Midbrain (tissue), 1 donor: ENCODE data around the gene ZNF580.

Experiments
- DNase-seq: peaks from one replicate; lab custom pipeline; 2025; lab: John Stamatoyannopoulos, UW

The ZNF580 gene

DNA sequence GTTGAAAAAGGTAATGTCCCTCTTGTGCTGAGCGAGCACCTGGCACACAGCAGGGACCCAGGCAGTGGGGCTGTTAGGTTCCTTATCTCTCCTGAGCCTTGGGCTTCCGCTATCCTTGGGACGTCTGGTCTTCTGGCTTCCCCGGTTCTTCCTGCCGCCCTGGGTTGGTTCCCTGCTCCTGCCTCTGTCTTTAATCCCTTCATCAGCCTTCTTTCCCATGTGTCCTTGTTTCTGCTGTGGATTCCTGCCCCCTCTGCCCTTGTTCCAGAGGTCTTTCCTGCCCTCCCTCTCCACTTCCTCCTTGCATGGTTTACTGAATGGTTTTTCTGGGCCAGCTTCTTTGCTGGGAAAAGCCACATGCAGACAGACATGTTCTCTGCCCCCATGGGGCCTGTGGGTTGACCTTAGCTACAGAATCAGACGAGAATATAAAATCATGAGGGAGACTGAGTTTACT, 36.8 kb downstream of the ZNF580 start:
- DNase-seq = no peak

DNA sequence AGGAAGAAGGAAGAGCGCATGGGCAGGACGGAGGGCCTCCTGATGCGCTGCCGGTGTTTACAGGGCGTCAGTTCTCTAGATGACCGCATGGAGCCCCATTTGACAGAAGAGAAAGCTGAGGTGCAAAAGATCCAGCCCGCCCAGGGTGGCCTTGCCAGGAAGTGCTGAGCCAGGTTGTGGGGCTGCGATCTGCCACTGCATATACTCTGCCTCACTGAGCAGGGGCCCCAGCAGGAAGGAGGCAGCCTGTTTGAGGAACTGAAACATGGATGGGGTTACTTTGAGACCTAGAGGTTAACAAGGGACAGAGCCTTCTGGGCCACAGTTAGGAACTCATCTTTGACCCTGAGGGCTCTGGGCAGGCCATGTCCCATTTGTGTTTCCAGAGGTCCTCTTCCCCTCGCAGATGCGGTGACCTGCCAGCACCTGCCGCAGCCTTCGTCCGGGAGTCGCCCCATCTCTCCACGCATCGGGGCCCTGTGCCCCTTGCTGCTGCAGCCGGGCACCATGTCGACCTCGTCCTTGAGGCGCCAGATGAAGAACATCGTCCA, 37.4 kb downstream of the ZNF580 start:
- DNase-seq = peak; percentile 37

DNA sequence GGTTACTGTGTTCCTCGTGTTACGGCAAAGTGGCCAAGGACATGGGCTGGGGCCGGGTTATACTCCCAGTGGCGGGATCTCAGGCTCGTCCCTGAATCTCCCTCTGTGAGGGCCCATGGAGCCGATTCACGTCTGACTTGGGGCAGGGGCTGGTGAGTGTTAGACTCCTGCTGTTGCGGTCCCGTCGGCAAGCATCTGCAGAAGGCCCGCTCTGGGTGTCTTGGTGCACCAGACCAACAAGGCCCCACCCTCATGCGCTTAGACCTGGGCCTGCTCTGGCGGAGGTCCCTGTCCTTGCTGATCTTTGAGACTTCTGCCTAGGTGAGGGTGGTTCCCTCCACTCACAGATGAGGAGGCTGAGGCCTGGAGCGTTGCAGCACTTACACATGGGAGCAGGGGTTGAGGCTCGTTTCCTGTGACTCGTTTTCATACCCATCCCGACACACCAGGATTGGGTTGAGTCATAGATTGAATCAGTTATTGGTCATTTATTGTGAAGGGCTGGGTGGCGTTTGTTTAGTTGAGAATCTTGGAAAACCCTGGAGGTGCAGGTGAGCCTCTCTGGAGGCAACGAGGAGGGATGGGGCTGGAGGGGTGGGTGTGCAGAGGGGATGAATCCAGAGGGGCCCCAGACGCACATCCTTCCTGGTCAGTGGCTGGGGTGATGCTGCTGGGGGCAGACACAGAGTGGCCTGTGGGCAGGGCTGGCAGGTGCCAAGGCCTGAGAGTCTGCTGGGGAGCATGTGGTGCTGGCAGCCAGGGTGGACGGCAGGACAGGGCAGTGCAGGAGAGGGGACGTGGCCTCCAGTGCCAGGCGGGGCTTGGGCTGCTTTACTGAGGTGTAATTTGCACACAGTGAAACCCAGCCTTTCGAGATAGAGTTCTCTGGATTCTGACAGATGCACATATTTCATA, 38.8 kb downstream of the ZNF580 start:
- DNase-seq = no peak

DNA sequence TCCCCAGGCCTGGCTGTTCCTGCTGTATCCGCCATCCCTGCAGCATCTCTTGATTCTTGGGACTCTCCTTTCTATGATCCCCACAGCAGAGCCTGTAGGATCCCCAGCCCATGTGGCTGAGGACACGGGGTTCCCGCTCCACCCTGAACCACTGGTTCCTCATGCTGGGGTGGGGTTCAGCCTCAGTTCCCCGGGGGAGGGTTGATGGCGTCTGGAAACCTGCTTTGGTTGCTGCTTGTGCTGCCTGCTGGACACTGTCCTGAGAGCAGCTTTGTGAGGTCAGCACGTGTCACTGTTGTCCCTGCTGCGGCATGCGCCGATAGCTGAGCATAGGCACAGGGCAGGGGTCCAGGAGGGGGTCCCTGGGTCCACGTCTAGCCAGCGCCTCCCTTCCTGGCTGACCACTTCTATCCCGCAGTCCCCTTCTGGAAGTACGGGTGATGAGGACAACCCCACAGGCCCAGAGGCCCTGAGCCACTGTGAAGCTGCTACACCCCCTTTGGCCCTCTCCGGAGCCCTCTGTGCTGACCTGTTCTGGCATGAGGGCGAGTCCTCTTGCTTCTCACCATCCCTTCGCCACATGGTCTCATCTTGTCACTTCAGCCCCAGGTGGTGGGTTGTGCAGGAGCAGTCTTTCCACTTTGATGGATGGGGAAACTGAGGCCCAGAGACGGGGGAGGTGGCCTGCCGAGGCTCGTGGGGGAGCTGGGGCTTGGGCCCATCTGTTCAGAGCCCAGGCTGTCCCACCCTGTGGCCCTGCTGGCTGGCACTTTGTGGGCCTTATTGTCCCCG, 39.7 kb downstream of the ZNF580 start:
- DNase-seq = no peak

DNA sequence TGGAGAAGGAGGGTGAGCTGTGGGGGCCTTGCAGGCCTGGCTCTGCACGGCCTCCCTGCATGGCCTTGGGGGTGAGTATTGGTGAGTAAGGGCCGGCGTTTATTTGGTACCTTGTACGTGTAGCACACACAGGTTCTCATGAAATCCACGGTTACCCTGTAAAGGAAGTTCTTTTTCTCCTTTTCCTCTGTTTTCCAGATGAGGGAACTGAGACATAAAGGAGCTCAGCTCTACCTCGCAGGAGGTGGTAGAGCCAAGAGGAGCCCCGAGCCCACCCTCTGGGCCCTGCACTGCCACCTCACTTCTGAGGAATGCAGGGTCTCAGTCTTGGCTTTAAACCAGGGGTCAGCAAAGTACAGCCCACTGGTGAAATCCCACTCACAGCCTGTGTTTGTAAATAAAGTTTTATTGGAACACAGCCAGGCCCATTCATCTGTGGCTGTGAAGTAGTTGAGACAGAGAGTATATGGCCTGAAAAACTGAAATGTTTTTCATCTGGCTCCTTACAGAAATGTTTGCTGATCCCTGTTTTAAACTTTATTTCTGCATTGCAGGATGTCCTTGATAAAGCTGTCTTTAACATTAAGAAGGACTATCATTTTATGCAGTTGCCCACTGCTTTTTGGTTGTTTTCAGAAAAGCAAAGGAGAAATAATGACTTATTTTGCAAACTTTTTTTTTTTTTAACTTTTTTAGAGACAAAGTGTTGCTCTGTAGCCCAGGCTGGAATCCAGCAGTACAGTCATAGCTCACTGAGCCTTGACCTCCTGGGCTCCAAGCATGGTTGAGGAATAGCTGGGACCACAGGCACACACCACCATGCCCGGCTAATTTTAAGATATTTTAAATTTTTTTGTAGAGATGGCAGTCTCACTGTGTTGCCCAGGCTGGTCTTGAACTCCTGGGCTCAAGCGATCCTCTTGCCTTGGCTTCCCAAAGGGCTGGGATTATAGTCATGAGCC, 40.6 kb downstream of the ZNF580 start:
- DNase-seq = no peak

DNA sequence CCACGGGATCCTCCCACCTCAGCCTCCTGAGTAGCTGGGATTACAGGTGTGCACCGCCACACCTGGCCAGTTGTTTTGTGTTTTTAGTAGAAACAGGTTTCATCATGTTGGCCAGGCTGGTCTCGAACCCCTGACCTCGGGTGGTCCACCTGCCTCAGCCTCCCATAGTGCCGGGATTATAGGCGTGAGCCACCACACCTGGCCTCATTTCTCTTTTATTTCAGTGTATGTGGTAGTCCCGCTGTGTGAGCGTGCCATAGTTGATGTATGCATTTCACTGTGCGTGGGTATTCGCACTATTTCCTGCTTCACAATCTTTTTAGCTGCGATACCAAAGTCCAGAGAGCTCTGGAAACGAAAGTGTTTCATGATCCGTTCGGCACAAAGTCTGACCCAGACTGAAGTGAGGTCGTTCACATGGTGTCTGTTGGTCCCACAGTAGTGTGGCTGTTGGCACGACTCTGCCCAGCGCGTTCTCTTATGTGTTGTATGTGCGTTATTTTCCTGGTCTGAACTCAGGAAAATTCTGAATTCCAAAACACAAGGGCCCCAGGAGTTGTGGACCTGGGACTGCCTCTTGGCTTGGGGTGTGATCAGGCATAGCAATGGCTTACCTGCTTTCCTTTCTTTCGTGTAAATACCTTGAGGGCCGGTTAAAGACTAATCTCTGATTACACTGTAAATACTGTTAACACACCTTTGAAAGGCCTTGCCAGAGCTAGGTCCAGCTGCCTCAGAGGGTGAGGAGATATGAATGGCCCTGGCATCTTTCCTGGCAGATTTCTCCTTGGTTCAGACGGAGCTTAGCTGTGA, 42.9 kb downstream of the ZNF580 start:
- no peak for DNase-seq

DNA sequence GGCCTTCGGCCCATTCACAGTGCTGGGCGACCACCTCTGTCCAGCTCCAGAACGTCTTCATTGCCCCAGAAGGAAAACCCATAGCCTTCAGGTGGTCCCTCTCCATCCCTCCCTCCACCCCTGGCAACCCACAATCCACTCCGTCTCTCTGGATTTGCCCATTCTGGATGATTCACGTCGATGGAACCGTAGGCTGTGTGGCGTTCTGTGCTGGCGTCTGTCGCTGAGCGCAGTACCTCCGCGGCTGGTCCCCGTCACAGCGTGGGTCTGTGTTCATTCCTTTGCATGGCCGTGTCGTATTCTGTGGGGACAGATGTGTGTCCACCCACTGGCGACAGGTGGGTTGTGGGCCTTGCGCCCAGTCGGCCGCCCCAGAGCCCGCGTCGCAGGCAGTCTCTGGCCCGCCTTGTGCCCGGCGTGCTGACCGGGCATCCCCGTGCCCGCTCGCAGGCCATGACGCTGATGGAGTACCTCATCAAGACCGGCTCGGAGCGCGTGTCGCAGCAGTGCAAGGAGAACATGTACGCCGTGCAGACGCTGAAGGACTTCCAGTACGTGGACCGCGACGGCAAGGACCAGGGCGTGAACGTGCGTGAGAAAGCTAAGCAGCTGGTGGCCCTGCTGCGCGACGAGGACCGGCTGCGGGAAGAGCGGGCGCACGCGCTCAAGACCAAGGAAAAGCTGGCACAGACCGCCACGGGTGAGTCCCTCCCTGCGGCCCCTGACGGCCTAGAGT, 44.3 kb downstream of the ZNF580 start:
- DNase-seq = no peak

DNA sequence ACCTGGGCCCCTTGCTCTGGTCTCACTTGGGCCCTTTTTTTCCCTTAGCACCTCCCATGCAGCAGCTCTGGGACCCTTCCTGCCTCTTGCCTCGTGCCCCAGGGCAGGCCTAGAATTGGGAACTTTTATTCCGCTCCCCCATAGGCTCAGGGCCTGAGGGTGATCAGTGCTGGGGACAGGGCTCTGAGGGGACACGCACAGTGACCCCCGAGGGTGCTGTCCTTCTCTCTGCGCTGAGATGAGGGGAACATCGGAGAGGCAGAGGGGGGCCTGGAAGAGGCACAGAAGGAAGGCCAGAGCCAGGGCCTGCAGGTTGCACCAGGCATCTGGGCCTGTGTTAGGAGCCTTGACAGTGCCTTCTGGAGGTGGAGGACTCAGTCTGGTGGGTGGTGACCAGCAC, 45.0 kb downstream of the ZNF580 start:
- no peak for DNase-seq

DNA sequence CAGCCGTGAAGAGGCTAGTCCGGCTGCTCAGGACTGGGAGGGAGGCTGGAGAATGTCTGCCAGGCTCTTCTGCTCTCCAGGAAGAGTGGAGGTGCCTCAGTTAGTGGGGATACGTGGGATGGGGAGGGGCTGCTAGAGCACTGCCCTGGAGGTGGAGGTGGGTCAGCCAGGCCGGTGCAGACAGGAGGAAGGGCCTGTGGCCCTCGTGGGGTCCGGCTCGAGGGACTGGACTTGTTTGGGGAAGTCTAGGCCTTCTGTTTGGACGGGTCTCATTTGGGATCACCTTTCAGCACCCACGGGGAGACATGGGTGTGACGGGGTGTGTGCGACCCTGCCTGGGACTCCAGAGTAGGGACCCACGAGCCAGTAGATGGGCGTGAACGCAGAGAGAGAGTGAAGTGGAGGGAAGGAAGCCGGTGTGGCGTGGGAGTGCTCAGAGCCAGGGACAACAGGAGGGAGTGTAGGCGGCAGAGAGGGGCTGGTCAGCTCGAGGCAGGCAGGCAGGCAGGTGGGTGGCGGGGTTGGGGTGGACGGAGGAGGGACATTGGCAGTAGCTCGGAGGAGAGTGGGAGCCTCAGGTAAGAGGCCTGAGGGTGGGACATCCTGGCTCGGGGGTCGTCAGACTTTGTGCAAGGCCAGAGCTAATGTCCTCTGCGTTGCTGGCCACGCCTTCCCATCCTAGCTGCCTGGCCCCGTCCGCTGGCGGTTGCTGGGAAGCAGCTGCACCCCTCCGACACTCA, 45.7 kb downstream of the ZNF580 start:
- no peak for DNase-seq

DNA sequence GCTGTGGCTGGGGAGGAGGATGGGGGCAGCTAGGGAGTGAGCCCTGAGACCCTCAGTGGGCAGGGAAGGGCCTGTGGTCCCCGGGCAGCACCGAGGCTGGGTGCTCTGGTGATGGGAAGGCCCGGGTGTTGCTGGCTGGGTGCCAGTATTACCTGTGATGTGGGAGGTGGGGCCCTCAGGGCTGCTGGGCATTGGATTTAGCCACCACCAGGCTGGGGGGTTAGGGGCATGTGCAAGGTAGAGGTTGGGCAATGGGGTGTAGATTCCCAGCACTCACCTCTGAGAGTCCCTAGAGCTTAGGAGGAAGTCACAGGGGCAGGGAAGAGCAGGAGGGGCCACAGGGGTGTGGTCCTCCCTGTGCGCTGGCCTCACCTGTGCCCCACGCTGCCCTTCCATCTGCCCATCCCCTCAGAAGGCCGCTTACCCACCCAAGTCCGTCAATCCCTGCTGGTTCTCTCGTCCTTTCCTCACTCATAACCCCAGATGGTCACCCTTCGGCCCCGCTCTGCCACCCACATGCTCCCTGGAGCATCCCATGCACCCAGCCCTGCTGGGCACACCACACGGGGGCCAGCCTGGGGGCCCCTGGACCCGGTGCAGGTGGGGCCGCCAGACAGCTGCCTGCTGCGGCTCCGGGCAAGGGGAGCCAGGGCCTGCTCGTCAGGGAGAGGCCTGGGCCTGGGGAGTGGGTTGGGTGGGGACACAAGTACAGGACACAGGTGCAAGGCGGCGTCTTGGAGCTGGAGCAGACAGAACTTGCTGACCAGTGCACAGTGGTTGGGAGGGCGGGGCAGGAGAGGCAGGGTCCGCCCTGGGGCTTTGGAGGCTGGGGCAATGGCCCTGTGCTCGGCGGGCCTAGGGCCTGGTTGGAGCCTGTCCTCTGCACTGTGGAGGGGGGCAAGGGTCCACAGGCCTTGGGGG, 46.7 kb downstream of the ZNF580 start:
- DNase-seq = no peak

DNA sequence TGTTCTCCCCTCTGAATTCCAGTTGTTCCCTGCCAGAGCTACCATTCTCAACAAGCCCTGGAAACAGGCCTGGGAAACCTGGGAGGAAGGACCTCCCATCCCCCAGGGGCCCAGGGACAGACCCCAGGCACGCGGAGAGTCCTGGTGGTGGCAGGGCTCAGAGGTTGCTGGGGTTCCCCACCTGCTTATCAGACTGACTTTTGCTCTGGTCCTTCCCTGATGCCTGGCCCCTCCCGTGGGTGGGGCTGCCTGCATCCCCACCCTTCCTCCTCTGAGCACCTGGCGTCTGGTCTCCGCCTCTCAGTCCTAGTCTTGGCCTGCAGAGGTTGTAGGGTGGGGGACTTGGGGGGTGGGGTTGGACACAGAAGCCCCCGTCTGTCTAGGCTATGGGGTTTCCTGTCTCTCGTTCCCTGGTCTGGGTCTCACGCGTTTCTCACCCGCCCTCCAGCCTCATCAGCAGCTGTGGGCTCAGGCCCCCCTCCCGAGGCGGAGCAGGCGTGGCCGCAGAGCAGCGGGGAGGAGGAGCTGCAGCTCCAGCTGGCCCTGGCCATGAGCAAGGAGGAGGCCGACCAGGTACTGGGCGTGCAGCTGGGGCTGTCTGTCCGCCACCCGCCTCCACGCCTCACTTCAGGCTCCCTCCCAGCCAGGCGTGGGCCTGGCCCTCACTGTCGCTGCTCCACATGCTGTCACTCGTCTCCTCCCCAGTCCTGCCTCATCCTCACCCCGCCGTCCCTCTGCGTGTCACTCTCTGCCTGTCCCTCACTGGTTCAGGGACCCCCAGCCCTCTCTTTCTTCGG, 47.8 kb downstream of the ZNF580 start:
- DNase-seq = no peak

DNA sequence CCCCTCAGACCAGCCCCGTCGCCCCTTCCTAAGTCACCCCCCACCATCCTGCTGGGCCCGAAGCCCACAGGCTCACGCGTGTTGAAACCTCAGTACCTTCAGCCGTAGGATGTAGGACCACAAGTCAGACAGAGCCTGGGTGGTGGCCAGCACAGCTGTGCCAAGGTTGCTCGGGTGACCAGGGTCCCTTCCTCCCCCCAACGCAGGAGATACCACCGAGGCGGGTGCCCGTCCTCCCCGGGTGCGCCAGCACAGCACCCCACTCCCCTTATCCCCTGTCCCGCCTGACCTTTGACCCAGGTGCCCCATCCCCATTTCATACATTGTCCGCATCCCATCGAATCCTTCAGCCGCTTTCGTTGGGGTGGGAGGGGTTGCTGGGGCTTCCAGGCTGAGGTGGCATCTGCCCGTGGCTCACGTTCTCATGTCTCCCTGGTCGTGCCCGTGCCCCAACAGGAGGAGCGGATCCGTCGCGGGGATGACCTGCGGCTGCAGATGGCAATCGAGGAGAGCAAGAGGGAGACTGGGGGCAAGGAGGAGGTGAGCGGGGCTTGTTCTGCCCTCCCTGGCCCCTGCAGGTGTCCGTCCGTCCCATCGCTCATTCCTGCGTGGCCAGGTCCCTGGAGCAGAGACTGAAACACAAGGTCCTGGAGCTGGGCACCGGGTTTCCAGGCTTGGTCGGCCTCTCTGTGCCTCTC, 48.8 kb downstream of the ZNF580 start:
- no peak for DNase-seq

DNA sequence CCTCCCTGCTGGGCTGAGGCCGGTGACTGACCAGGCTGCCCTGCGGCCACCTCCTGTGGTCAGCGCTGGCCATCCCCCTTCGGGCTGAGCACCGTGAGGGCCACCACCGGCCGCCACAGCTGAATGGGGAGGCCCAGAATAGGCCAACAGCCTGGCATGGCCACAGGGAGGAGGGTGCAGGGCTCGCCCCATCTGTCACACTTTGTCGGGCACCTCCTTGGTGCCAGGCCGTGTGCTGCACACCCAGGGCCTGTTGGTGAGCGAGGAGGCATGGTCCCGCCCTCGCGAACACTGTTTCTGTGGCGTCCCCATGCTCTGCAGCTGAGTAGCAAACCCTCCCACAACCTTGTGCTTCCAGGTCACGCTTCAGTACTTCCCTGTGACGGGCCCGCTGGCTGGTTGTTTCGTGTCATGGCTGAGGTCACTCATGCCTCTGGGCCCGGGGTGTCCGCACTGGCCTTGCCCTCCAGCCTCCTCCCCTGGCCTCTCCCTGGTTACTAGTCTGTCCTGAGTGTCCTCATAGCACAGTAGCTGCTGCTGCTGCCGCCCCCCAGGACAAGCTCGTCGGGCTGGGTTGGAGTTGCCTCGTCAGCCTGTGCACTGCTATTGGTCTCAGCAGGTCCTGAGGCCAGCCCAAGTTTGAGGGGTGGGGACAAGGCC, 49.4 kb downstream of the ZNF580 start:
- DNase-seq = no peak

DNA sequence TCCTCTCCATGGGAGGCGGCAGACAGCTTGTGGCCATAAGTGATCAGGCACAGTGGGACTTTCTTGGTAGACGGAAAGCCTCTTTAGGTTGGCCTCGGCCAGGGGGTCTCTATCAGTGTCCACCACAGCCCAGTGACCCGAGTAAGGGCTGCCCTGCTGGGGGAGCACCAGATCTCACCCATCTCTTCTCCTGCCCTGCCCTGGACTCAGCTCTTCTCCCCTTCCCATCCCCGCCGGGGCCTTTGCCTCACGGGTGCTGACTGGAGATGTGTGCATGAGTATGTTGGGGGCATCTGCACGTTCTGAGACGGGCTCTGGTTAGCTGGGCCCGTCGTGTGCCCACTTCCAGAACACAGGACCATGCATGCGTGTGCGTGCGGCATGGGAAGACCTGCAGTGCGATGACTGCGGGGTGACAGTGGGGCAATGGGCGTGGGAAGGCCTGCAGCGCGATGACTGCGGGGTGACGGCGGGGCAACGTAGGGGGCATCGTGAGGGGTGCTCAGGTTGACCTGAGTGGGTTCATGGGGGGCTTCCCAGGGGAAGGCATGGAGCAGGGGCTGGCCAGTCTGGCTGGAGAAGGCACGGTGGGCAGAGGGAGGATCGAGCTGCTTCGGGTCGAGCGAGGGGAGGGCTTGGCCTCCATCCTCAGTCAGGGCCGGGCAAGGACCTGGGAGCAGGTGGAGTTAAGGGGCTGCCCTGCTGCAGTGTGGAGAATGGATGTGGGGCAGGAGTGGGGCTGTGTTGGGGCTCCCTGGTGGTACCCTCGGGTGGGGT, 50.2 kb downstream of the ZNF580 start:
- DNase-seq = no peak
